ELR (cell line): ENCODE data around the gene NT5DC1.

Experiments used
- DNase-seq: peaks from one replicate; pipeline ENCODE4 v3.0.0-alpha.2; 2015; ENCODE audit warnings: low read depth

NT5DC1 gene

GRCh38 chr6:116136933-116137340 is 36.3 kb downstream of the NT5DC1 start:
- DNase-seq, result no peak

- peak; percentile 10 for DNase-seq
These were observed 39.3 kb downstream of the NT5DC1 start for GRCh38 chr6:116139917-116140316.

GRCh38 chr6:116144605-116145004 is 44.0 kb downstream of the NT5DC1 start:
- peak; percentile 88 for DNase-seq

GRCh38 chr6:116145803-116146675 is 45.4 kb downstream of the NT5DC1 start:
- DNase-seq, result no peak

GRCh38 chr6:116152620-116153019 is 52.0 kb downstream of the NT5DC1 start:
- no peak for DNase-seq

- DNase-seq, result no peak
These were observed 54.2 kb downstream of the NT5DC1 start for GRCh38 chr6:116154887-116155286.

GRCh38 chr6:116156405-116157326 is 56.0 kb downstream of the NT5DC1 start:
- no peak for DNase-seq

- DNase-seq, result no peak
These were observed 56.7 kb downstream of the NT5DC1 start for GRCh38 chr6:116157391-116157790.

- DNase-seq, result peak; percentile 72
These were observed 58.0 kb downstream of the NT5DC1 start for GRCh38 chr6:116158641-116159040.

GRCh38 chr6:116159782-116160524 is 59.3 kb downstream of the NT5DC1 start:
- DNase-seq, result peak; percentile 81

- DNase-seq, result no peak
These were observed 64.9 kb downstream of the NT5DC1 start for GRCh38 chr6:116165596-116165995.

GRCh38 chr6:116166369-116166768 is 65.7 kb downstream of the NT5DC1 start:
- DNase-seq, result no peak

GRCh38 chr6:116168148-116168547 is 67.5 kb downstream of the NT5DC1 start:
- no peak for DNase-seq

- no peak for DNase-seq
These were observed 69.2 kb downstream of the NT5DC1 start for GRCh38 chr6:116169880-116170279.

- DNase-seq, result no peak
These were observed 69.9 kb downstream of the NT5DC1 start for GRCh38 chr6:116170358-116171057.

GRCh38 chr6:116173928-116174327 is 73.3 kb downstream of the NT5DC1 start:
- no peak for DNase-seq

- DNase-seq, result no peak
These were observed 74.7 kb downstream of the NT5DC1 start for GRCh38 chr6:116175344-116175743.

- no peak for DNase-seq
These were observed 75.9 kb downstream of the NT5DC1 start for GRCh38 chr6:116176596-116176995.

- DNase-seq, result no peak
These were observed 79.7 kb downstream of the NT5DC1 start for GRCh38 chr6:116180375-116180774.

- no peak for DNase-seq
These were observed 88.8 kb downstream of the NT5DC1 start for GRCh38 chr6:116189472-116189871.

GRCh38 chr6:116190550-116190949 is 89.9 kb downstream of the NT5DC1 start:
- peak; percentile 26 for DNase-seq
